Panc1 (cell line): ENCODE measurements around the gene KRT8. TPM values are rescaled to one million over a fixed set of nuclear protein-coding genes. Genes with fewer than 3 reads are reported as not detected.
A peak's percentile ranks its signal among the peaks of the same experiment; 100 is the strongest.

Source experiments
- ATAC-seq: fragments of 200-7000 bp; cut with Tn5 transposase; 2 replicates; pipeline ENCODE4 v1.9.1; 2020; ENCODE audit warnings: mild to moderate bottlenecking, moderate library complexity
- BruUV-seq: library from RNA; stranded (reverse); fragments of 400-500 nt; replicated peaks from 2 replicates; lab custom pipeline; 2021; lab: Mats Ljungman, UMichigan
- CTCF ChIA-PET: fragments of 300-600 bp; sonication (Branson Sonifier 250); formaldehyde crosslinking; loops from one replicate; lab custom pipeline; 2022; ENCODE audit warnings: antibody characterized with exemption; lab: Charles Lee
- POLR2A ChIA-PET: fragments of 300-600 bp; sonication (Branson Sonifier 250); formaldehyde crosslinking; loops from one replicate; lab custom pipeline; 2022; ENCODE audit warnings: antibody characterized with exemption; lab: Charles Lee
- DNase-seq: peaks from one replicate; pipeline ENCODE4 v3.0.0-alpha.2; 2010; ENCODE audit warnings: low read depth, low spot score
- H3K27ac ChIP-seq: 2 replicates; pipeline ENCODE4 v1.5.1; 2011; ENCODE audit warnings: mild to moderate bottlenecking, low read length, inconsistent platforms
- H3K27me3 ChIP-seq: fragments of 200-500 bp; sonication (Bioruptor generic); 2 replicates; pipeline ENCODE4 v1.6.0; 2014; ENCODE audit warnings: low read length, inconsistent platforms; ENCODE audit not compliant: control insufficient read depth, insufficient read depth
- H3K36me3 ChIP-seq: fragments of 200-500 bp; sonication (Bioruptor generic); 2 replicates; pipeline ENCODE4 v1.5.1; 2014; ENCODE audit warnings: inconsistent platforms, mild to moderate bottlenecking, low read length, moderate library complexity; ENCODE audit not compliant: control insufficient read depth, insufficient read depth
- H3K4me1 ChIP-seq: 2 replicates; pipeline ENCODE4 v1.5.1; 2011; ENCODE audit warnings: inconsistent platforms, mild to moderate bottlenecking, low read length, moderate library complexity; ENCODE audit not compliant: control insufficient read depth, insufficient read depth
- H3K4me3 ChIP-seq, 2 experiments: 2 replicates each; pipeline ENCODE4 v1.5.1; 2011 to 2012; ENCODE audit warnings: low read depth in 2 of 2, low read length in 2 of 2, mild to moderate bottlenecking in 2 of 2, inconsistent platforms in 1 of 2, moderate library complexity in 1 of 2
- H3K9me3 ChIP-seq: fragments of 200-500 bp; sonication (Bioruptor generic); 2 replicates; pipeline ENCODE4 v1.5.1; 2014; ENCODE audit warnings: low read depth, mild to moderate bottlenecking, inconsistent platforms, low read length, moderate library complexity; ENCODE audit not compliant: control insufficient read depth, insufficient read depth
- POLR2AphosphoS5 ChIP-seq: IDR thresholded peaks from 2 replicates; pipeline ENCODE4 v1.6.1; 2012; ENCODE audit warnings: mild to moderate bottlenecking, low read depth, low read length, moderate library complexity
- REST ChIP-seq, 2 experiments: IDR thresholded peaks; 2 replicates each; pipeline ENCODE4 v1.6.1; 2011 to 2012; ENCODE audit warnings: low read depth in 2 of 2, control low read depth in 1 of 2, low read length in 1 of 2, mild to moderate bottlenecking in 1 of 2, moderate library complexity in 1 of 2; ENCODE audit not compliant: insufficient read depth in 1 of 2
- SIN3A ChIP-seq: IDR thresholded peaks from 2 replicates; pipeline ENCODE4 v1.6.1; 2012; ENCODE audit warnings: low read depth, mild to moderate bottlenecking, low read length, moderate library complexity, borderline replicate concordance; ENCODE audit not compliant: insufficient read depth
- TCF7L2 ChIP-seq: IDR thresholded peaks from 2 replicates; pipeline ENCODE4 v1.6.1; 2011; ENCODE audit warnings: mild to moderate bottlenecking, low read depth, low read length, inconsistent platforms
- in situ Hi-C: cut with HindIII; loops from 2 replicates; pipeline ENCODE4 v1.10.0; 2016; ENCODE audit warnings: low sequenced_read_pairs, low pct_unique_long_range_greater_than_20kb
- intact Hi-C: fragments of 100-400 bp; cut with micrococcal nuclease; formaldehyde crosslinking; loops from one replicate; pipeline ENCODE4 v1.10.0; 2022; ENCODE audit not compliant: unreplicated experiment
- total RNA-seq: library from RNA; stranded (reverse); gene quantifications from one replicate; pipeline ENCODE4 v1.2.1, GENCODE V29; 2021; ENCODE audit not compliant: unreplicated experiment
- TF ChIP-seq, protein P1 (sequence below): fragments of 450-650 bp; IDR thresholded peaks from 2 replicates; pipeline ENCODE4 v1.5.1; 2017; ENCODE audit warnings: mild to moderate bottlenecking

The KRT8 gene
- total RNA-seq, 1 experiment from 2014 or later, result 6,125 TPM

DNA sequence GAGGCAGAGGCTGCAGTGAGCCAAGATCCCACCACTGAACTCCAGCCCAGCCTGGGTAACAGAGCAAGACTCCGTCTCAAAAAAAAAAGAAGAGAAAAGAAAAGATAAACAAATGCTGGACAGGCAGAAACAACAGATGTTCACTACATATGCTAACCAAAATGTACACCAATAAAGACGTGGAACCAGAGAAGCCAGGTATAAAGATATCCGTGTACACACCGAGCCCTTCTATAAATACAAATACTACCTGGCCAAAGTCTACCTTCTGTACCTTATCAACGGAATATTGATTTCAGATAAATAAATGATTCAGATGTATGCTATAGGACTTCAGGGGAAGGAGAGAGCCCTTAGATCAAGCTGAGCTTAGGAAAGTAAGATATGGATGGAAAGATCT, 10.8 kb upstream of the KRT8 start:
- H3K27me3 ChIP-seq, result no peaks in the 10 kb centered on the region
- H3K4me3 ChIP-seq, result no peak overlapping the region
- H3K9me3 ChIP-seq, result no peaks in the 10 kb centered on the region
- intact Hi-C loops, result no loop called here
- POLR2A ChIA-PET, result interaction anchor here (1.0 to 1.1 kb wide), 2 partner anchors 9 to 10 kb away, joined by 3 to 5 read pairs; no protein-coding TSS in a partner anchor
- CTCF ChIA-PET, result interaction anchor here (0.8 kb wide), 1 partner anchor 10 kb away, joined by 3 read pairs; no protein-coding TSS in a partner anchor
- no TSS peak for BruUV-seq
- in situ Hi-C loops, result no loop called here
- TF ChIP-seq TCF7L2 (no peak), POLR2AphosphoS5 (no peak), REST (IDR thresholded peaks at IDR 0.05; ENCODE audit: insufficient read depth in 1 of 2, low read depth in 2 of 2, low read length in 1 of 2) (no peak), SIN3A (no peak)
- TF ChIP-seq, protein P1, sequence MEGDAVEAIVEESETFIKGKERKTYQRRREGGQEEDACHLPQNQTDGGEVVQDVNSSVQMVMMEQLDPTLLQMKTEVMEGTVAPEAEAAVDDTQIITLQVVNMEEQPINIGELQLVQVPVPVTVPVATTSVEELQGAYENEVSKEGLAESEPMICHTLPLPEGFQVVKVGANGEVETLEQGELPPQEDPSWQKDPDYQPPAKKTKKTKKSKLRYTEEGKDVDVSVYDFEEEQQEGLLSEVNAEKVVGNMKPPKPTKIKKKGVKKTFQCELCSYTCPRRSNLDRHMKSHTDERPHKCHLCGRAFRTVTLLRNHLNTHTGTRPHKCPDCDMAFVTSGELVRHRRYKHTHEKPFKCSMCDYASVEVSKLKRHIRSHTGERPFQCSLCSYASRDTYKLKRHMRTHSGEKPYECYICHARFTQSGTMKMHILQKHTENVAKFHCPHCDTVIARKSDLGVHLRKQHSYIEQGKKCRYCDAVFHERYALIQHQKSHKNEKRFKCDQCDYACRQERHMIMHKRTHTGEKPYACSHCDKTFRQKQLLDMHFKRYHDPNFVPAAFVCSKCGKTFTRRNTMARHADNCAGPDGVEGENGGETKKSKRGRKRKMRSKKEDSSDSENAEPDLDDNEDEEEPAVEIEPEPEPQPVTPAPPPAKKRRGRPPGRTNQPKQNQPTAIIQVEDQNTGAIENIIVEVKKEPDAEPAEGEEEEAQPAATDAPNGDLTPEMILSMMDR, result no peak
- ATAC-seq (no peak), DNase-seq (no peak)
- peak overlapping the region; percentile 26; the same call in 1 of the 2 replicates for H3K27ac ChIP-seq
- no peaks in the 10 kb centered on the region for H3K36me3 ChIP-seq
- peaks cover 5% of the 10 kb centered on the region; the same call in 1 of the 2 replicates for H3K4me1 ChIP-seq

DNA sequence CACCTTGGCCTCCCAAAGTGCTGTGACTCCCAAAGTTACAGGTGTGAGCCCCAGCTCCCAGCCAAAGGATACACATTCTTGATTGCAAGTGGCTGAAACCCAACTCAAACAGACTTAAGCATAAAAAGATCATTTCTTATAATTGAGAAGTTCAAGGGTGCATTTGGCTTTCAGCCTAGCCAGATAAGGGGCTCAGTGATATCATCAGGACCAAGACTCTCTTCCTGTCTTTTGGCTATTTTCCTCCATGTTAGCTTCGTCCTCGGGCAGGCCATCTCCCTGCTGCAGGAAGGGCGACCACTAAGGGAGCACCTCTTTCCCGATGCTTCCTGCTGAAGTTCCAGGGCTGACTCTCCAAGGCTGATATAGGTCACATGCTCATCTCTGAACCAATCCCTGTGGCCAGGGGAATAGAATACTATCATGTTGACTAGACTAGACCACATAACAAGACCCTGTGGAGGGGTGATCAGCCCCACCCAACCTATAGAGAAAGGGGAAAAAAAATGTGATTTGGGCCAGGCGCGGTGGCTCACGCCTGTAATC, 9.8 kb upstream of the KRT8 start:
- Histone ChIP-seq H3K27ac (peak overlapping the region; percentile 50; the same call in 1 of the 2 replicates), H3K36me3 (no peaks in the 10 kb centered on the region), H3K4me1 (peaks cover 9% of the 10 kb centered on the region; the same call in 1 of the 2 replicates), H3K9me3 (no peaks in the 10 kb centered on the region), H3K4me3 (no peak overlapping the region), H3K27me3 (no peaks in the 10 kb centered on the region)
- no peak for TF ChIP-seq SIN3A
- in situ Hi-C loops, result no loop called here
- intact Hi-C loops, result no loop called here
- no peak for ATAC-seq
- no TSS peak for BruUV-seq
- ChIA-PET POLR2A (no interaction called here), CTCF (no interaction called here)
- no peak for DNase-seq

DNA sequence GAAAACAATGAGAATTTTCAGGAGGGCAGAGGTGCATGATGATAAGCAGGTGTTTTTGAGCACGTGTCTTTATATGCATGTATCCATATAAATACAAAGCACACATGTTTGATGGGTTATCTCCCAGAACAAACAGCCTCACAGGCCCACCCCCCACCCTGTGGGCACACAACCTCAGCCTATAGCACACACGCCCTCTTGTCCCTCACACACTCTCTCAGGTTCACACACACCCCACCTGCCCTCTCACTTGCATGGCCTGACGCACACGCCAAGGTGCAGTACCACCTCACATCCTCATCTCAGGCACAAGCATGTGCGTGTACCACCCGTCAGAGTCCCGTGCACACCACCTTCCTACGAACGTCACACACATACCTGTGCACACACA, 8.6 kb upstream of the KRT8 start:
- in situ Hi-C loops (no loop called here), intact Hi-C loops (no loop called here)
- H3K4me3 ChIP-seq, result no peak overlapping the region
- no peaks in the 10 kb centered on the region for H3K36me3 ChIP-seq
- ATAC-seq (no peak), DNase-seq (no peak)
- ChIA-PET POLR2A (no interaction called here), CTCF (no interaction called here)
- H3K4me1 ChIP-seq, result peaks cover 14% of the 10 kb centered on the region
- no peaks in the 10 kb centered on the region for H3K9me3 ChIP-seq
- BruUV-seq, result no TSS peak
- H3K27ac ChIP-seq, result peak overlapping the region; percentile 64; the same call in 1 of the 2 replicates
- TF ChIP-seq, protein P1, result no peak
- TF ChIP-seq TCF7L2, result no peak
- TF ChIP-seq SIN3A, result no peak
- no peak for TF ChIP-seq POLR2AphosphoS5
- no peak for TF ChIP-seq REST (IDR thresholded peaks at IDR 0.05; ENCODE audit: insufficient read depth in 1 of 2, low read depth in 2 of 2, low read length in 1 of 2)
- no peaks in the 10 kb centered on the region for H3K27me3 ChIP-seq
